HL-60/S4 (cell line): ENCODE measurements around the gene ACAD8.
"Not testable (repeated sequence)": the region's sequence is repeated elsewhere in the genome, so short reads cannot be mapped to it uniquely, and the experiment has no call there.

Source experiments
- in situ Hi-C: fragments of 300-500 bp; cut with MboI; formaldehyde crosslinking; loops from 2 replicates; pipeline ENCODE4 v1.14.3; 2022; ENCODE audit warnings: low sequenced_read_pairs

Gene ACAD8

GRCh38 chr11:134238956-134239355, 14.4 kb upstream of the ACAD8 start:
- in situ Hi-C loops: no loop called here

DNA sequence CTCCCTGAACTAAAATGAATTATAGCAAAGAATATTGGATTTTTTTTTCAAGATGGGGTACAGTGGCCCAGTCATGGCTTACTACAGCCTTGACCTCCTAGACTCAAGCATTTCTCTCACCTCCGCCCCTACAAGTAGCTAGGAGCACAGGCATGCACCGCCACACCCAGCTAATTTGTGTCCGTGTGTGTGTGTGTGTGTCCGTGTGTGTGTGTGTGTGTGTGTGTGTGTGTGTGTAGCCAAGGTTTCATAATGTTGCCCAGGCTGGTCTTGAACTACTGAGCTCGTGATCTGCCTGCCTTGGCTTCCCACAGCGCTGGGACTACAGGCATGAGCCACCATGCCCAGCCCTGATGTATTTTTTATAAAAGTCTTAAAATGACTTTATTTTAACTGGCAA, 12.8 kb upstream of the ACAD8 start:
- in situ Hi-C loops: no loop called here

- in situ Hi-C loops: no loop called here
Measured at GRCh38 chr11:134242376-134242775, 11.0 kb upstream of the ACAD8 start.

DNA sequence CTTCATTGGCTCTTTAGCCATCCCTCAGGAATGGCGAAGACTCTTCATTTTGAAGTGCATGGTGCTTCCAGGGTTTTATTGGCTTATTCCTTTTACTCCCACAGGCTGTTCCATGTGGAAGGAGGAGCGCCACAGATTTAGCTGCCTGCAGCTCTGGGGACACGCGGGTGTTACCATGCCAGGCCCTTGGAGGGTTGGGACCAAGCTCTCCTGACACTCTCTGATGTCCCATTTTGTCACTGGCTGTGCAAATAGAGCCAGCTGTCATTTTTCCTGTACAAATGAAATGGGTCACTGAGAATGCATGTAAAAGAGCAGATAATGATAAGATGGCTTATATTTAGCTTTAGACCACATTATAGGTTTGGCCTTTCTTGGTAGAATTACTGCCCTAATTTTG, 9.5 kb upstream of the ACAD8 start:
- in situ Hi-C loops: no loop called here

DNA sequence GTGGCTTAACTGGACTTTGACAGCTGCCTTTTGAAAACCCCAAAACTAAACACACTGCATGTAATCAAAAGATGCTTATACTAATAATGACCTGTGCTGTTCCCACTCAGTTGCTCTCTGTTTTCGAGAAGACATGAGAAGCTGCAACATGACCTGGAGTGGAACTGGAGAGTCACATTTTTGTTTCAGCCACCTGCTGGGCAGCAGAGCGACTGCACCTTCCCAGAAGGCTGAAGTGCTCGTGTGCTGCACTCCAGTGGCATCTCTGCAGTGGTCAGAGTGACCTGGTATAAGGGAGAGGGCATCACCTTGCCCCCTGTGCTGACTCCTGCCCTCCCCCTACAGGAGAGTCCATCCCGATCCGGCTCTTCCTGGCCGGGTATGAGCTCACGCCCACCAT, 8.8 kb upstream of the ACAD8 start:
- in situ Hi-C loops: no loop called here

DNA sequence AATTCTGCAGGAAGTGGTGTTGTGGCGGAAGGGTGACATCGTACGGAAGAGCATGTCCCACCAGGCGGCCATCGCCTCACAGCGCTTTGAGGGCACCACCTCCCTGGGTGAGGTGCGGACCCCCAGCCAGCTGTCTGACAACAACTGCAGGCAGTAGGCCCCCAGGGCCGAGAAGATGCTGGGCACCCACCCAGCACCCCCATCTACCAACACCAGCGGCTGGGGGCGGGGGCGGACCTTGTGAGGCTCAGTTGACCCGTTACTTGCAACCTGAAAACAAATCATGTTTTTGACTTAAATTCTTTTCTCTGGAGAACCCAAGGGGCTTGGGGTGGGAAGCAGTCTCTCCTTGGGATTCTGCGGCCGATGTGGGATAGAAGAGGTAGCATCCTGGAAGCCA, 7.9 kb upstream of the ACAD8 start:
- in situ Hi-C loops: no loop called here

GRCh38 chr11:134246100-134246499, 7.3 kb upstream of the ACAD8 start:
- in situ Hi-C loops: no loop called here

DNA sequence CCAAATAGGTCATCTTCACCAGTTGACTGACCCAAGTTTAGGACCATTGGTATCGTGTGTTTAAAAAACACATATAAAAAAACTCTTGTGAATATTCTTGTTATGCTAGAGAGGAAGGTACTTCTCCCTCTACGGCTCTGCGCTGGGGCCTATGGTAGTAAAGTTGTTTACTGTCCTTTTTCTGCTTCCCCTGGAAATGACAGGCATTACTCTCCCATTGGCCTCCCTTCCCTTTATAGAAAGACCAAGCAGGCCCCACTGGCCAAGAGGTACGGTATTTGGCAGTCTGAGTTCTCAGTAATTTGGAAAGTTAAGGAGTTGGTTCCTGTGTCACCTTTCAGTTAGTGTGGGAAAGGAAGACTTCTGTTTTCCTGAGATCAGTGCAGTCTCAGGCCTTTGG, 6.7 kb upstream of the ACAD8 start:
- in situ Hi-C loops: no loop called here

GRCh38 chr11:134248910-134249480, 4.4 kb upstream of the ACAD8 start:
- in situ Hi-C loops: no loop called here

- in situ Hi-C loops: no loop called here
Measured at GRCh38 chr11:134250246-134250645, 3.1 kb upstream of the ACAD8 start.

GRCh38 chr11:134250675-134251074, 2.7 kb upstream of the ACAD8 start:
- in situ Hi-C loops: no loop called here

DNA sequence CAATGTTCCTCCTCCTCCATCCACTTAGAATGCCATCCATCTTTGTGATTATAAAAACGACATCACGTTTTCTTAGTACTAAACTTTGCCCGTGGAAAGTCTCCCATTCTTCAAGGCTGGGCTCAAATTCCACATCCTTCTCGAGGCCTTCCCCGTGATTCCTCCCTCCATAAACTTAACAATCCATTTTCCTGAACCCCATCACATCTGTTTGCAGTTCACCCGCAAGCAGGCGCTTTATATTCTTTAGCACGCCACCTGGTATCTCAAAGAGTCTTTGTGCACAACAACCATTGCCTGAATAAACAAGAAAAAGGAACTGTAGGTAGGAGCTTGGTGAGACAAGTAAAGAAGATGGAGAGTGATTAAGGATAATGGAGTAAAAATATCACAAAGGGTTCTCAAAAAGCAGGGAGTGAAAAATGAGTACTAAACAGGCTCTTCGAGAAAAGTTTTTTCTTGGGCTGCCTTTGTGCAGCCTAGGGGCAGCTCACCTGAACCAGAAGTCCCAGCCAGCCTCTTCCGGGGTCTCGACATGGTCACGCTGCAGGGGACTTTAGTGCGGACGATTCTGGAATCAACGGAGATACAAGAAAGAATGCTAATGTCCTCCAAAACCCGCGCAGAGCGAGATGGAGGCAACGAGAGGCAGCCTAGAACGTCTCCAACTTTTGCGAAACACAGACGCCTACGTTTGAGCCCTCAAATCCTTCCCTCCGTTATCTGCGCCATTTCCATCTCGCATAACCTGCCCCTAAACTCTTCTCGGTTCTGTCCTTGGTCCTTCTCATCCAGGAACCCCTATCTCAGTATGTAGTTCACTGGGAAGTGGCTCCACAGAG, 801 bp upstream of the ACAD8 start:
- in situ Hi-C loops: no loop called here

DNA sequence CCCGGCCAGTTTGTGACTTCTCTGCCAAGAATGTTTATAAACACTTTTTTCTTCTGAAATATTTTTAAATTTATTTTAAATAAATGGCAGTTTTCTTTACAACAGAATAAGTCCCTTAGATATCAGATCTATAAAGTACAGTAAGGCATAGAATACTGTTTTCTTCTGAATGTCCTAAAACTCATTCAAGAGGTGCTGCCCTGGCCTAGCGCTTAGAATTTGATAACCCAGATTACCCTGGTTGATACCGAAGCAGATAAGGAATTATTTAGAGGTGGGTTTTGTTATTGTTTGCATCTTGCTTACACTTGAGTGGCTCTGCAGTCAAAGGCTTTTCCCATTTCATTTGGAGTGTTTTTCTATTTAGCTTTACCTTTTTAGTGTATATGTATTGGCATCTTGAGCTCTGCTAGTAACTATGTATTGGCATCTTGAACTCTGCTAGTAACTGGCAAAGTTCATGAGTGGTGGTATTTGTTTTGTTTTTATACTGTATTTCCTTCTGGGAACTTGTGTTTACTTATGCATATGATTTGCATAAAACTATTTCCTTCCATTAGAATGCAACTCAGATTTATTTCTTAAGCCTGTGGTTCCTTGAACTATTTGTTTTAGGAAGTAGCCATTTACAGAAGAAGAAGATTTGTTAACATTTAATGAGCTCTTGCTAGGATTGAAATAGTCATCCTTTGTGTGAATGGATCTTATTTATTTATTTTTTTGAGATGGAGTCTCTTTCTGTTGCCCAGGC, 1.2 kb downstream of the ACAD8 start:
- in situ Hi-C loops: no loop called here

DNA sequence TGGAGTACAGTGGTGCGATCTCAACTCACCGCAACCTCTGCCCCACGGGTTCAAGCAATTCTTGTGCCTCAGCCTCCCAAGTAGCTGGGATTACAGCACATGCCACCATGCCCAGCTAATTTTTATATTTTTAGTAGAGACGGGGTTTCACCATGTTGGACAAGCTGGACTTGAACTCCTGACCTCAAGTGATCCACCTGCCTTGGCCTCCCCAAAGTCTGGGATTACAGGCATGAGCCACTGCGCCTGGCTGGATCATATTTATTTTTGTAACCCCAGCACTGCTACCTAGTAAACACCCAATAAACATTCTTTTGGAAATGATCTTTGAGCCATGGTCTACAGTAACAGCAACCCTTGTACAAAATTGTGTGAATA, 1.8 kb downstream of the ACAD8 start:
- in situ Hi-C loops: not testable (repeated sequence)

GRCh38 chr11:134257101-134257500, 3.7 kb downstream of the ACAD8 start:
- in situ Hi-C loops: no loop called here

- in situ Hi-C loops: no loop called here
Measured at GRCh38 chr11:134258577-134258976, 5.2 kb downstream of the ACAD8 start.

GRCh38 chr11:134260503-134260902, 7.1 kb downstream of the ACAD8 start:
- in situ Hi-C loops: no loop called here

DNA sequence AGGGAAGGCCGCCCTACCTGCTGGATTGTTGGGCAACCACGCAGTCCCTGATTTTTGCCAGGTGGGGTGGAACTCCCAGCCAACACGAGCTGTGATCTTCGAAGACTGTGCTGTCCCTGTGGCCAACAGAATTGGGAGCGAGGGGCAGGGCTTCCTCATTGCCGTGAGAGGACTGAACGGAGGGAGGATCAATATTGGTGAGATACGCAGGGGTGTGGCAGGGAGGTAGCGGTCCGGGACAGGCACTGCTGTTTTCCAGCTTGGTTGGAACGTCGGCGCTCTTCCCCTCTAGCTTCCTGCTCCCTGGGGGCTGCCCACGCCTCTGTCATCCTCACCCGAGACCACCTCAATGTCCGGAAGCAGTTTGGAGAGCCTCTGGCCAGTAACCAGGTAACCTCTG, 7.6 kb downstream of the ACAD8 start:
- in situ Hi-C loops: no loop called here

DNA sequence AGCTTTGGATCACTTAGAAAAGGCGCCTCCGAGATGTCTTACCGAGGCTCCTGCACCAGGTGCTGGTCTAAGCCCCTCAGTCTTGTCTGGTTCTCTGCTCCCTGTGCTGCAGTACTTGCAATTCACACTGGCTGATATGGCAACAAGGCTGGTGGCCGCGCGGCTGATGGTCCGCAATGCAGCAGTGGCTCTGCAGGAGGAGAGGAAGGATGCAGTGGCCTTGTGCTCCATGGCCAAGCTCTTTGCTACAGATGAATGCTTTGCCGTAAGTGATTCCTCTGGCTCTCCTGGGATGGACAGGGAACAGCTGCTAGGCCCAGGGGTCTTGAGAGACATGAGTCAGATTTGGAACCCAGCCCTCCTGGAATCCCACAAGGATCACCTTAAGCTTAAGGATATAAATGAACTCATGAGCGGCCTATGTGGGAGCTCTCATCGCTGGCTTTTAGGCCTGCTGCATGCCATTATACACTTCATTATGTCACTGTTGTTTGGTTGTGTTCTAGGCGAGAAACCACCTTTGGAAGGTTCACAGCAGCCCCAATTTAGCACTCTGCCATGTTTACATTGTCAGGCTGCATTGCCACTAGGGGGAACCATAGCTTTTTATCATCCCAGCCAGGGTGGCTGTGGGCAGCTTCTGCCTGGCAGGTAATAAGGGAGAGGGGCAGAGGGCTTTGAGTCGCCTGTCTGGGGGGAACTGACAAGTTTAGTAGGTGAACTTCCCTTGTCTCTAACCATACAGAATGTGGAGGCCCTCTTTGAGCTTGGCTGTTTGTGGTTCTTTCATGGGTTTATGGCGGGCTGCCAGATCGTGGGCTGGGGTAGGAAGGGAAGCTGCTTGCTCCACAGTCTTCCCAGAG, 8.5 kb downstream of the ACAD8 start:
- in situ Hi-C loops: no loop called here

DNA sequence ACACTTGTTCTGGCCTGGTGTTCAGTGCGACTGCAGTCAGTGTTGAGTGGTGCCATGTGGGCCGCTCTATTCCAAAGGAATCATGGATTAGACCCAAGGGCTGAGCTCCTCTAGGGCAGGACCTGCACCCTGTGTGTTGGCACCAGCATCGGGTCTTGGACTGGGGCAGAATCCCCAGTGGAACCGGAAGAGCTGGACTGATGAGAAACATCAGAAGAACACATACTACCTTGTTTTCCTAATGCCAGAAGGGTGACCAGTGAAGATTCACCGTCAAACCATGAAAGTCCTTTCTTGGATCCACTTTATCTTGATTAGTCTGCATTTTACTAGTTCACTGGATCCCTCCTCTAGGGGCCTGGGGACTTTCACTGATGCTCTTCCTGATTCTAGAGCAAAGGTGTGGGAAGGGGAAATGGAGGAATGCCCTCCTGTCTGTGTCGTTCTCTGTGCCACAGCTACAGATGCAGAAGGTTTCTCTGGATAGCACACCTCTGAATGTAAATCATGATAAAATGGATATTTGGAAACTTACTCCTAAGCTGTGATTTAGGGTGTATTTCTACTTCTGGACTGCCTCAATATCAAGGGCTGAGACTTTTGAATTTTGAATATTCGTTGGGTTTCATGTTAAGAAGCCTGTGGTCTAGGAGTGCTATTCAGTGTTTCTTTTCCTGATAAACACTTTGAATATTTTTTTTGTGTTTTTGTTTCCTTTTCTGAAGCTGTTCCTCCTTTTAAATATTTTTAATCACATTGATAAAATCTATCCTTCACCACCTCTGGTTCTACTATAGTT, 11.8 kb downstream of the ACAD8 start:
- in situ Hi-C loops: no loop called here
